Lung (tissue), 12 donors: Measurements from ENCODE around the gene DKK3. TPM values are rescaled to one million over a fixed set of nuclear protein-coding genes. Genes with fewer than 3 reads are reported as not detected.

Source experiments
- ATAC-seq: fragments of 200-7000 bp; cut with Tn5 transposase; one replicate; pipeline ENCODE4 v1.9.1; 2020; ENCODE audit warnings: moderate number of reproducible peaks; ENCODE audit not compliant: insufficient read depth, low FRiP score
- DNase-seq, 3 donors: peaks; one replicate each; pipeline ENCODE4 v3.0.0-alpha.2; 2013 to 2017
- H3K27ac ChIP-seq, 2 donors: one replicate each; pipeline ENCODE4 v1.5.1; 2013; ENCODE audit warnings: mild to moderate bottlenecking in 2 of 2, moderate library complexity in 2 of 2, control low read depth in 1 of 2, inconsistent platforms in 1 of 2, low read depth in 1 of 2, low read length in 1 of 2
- H3K27me3 ChIP-seq, 3 donors: one replicate each; pipeline ENCODE4 v1.5.1; 2013; ENCODE audit warnings: low read length in 2 of 3; ENCODE audit not compliant: control insufficient read depth in 3 of 3, insufficient read depth in 3 of 3
- H3K36me3 ChIP-seq, 4 donors: one replicate each; pipeline ENCODE4 v1.5.1; 2013; ENCODE audit warnings: low read length in 4 of 4, mild to moderate bottlenecking in 1 of 4, moderate library complexity in 1 of 4; ENCODE audit not compliant: control insufficient read depth in 4 of 4, insufficient read depth in 4 of 4
- H3K4me1 ChIP-seq, 5 donors: one replicate each; pipeline ENCODE4 v1.5.1; 2013; ENCODE audit warnings: low read length in 5 of 5, mild to moderate bottlenecking in 2 of 5, moderate library complexity in 1 of 5; ENCODE audit not compliant: control insufficient read depth in 5 of 5, insufficient read depth in 5 of 5
- H3K4me3 ChIP-seq: one replicate; pipeline ENCODE4 v1.5.1; 2013; ENCODE audit warnings: mild to moderate bottlenecking, control low read depth, moderate library complexity
- H3K9ac ChIP-seq, 2 donors: one replicate each; pipeline ENCODE4 v1.5.1; 2013; ENCODE audit warnings: low read length in 2 of 2, control low read depth in 1 of 2; ENCODE audit not compliant: insufficient read depth in 1 of 2
- H3K9me3 ChIP-seq, 4 donors: one replicate each; pipeline ENCODE4 v1.5.1; 2013; ENCODE audit warnings: low read length in 3 of 4, mild to moderate bottlenecking in 1 of 4, moderate library complexity in 1 of 4; ENCODE audit not compliant: control insufficient read depth in 4 of 4, insufficient read depth in 3 of 4
- WGBS, 2 donors: extraction: QIAGEN DNeasy Blood & Tissue Kit; methylation state at CpG; one replicate each; pipeline ENCODE4 v1.1.7; 2013; 5-methylcytosine and 5-hydroxymethylcytosine counted together
- polyA plus RNA-seq, 2 donors: library from polyadenylated mRNA; stranded (reverse); fragments of 200-250 nt; gene quantifications; one replicate each; pipeline ENCODE4 v1.2.1, GENCODE V29; 2013
- total RNA-seq, 2 donors: library from RNA; depleted of rRNA in 1 of 2; stranded (reverse); fragments of >200 nt in 1 of 2; gene quantifications; one replicate each; pipeline ENCODE4 v1.2.1, GENCODE V29; 2014 to 2021
- TF ChIP-seq, protein P1 (sequence below): IDR thresholded peaks from 2 replicates; pipeline ENCODE4 v1.5.1; 2012; ENCODE audit warnings: mild to moderate bottlenecking; ENCODE audit errors: control extremely low read depth, extremely low read depth
- donor health status: control.
- donor health status: control.
- donor health status: Bipolar disorder and iron deficiency.
- donor health status: healthy.
- donor health status: DM: yes; HTN: yes; CAD: no.

DKK3 gene
- total and polyA plus RNA-seq, 4 donors: 45.3 to 121 (median 94.5) TPM

DNA sequence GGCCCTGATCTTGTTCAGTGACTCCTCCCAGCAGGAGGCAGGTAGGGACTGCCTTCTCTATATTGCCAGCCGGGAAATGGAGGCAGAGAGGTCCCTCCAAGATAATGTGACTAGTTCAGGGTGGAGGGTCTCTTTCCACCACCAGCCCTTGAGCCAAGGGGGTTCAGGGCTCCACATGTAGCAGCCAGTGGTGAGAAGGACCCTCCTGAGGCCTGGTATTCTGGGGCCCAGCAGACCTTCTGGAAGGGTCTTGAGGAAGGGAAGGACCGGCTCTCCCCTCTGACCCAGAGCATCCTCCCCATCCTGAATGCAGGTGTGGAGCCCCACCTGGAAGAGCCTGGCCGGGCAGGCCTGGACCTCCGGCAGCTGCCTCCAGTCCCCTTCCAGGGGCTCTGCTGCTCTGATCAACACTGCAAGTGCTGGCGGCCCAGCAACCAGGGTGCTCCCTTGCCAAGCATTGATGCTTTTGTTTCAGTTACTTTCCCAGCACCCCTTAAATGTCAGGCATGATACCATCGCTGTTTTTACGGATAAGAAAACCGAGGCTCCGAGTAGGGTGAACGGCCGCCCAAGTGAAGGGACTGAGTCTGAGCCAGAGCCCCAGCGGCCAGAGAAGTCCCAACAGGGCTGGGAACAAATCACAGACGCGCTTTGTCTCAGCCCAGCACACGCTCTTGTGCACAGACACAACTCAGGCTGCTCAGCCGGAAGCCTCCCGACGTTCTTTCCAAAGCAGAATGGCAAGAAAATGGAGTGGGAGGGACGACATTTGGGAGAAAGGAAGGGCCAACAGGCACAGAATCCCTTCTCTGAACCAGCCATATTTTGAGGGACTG is 38.8 kb downstream of the DKK3 start:
- Histone ChIP-seq H3K9ac (no peak overlapping the region), H3K27me3 (no peaks in the 10 kb centered on the region), H3K9me3 (no peaks in the 10 kb centered on the region), H3K4me1 (peaks cover 8 to 22% (median 18%) of the 10 kb centered on the region in 5 donors), H3K36me3 (peaks cover 0 to 39% (median 11%) of the 10 kb centered on the region in 4 donors), H3K27ac (no peak overlapping the region), H3K4me3 (no peak overlapping the region)
- no peak for ATAC-seq
- no peak for DNase-seq
- TF ChIP-seq, protein P1, sequence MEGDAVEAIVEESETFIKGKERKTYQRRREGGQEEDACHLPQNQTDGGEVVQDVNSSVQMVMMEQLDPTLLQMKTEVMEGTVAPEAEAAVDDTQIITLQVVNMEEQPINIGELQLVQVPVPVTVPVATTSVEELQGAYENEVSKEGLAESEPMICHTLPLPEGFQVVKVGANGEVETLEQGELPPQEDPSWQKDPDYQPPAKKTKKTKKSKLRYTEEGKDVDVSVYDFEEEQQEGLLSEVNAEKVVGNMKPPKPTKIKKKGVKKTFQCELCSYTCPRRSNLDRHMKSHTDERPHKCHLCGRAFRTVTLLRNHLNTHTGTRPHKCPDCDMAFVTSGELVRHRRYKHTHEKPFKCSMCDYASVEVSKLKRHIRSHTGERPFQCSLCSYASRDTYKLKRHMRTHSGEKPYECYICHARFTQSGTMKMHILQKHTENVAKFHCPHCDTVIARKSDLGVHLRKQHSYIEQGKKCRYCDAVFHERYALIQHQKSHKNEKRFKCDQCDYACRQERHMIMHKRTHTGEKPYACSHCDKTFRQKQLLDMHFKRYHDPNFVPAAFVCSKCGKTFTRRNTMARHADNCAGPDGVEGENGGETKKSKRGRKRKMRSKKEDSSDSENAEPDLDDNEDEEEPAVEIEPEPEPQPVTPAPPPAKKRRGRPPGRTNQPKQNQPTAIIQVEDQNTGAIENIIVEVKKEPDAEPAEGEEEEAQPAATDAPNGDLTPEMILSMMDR: no peak
- 94% methylated on average over 19 of the region's 19 CpGs for WGBS, 2 donors

DNA sequence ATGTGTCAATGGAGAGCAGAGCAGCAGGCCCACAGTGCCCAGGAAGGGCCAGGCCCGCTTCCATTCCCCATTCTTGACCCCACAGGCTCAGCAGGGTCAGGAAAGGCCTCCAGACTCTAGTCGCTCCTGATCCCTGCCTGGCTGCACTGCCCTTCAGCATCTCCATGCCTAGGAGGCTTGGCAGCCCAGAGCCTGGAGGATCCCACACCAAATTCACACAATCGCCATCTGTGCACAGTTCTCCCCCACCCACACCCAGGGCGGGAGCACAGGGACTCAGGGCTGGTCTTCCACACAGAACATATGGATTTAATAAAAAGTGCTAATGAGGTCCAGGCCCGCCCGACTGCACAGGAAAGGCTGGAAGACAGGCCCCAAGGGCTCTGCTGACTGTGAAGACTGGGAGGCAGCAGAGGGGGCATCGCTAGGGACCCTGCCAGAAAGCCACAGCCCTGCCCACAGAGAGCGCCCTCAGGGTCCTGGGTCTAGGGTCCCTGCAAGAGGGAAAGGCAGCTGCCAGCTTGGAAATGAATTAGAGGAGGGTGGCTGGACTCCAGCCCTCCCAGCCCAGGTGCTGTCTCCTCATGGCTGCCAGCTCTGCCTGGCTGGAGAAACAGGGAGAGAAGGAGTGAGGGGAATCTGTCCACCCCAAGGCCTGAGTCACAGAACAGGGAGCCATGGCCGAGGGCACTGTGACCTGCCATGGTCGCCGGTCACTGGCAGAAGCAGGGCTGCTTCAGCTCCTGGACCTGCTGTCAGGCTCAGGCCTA is 39.7 kb downstream of the DKK3 start:
- Histone ChIP-seq H3K36me3 (peaks cover 0 to 39% (median 13%) of the 10 kb centered on the region in 4 donors), H3K27ac (peak overlapping the region in 1 of 2 donors; percentile 1), H3K4me1 (peaks cover 6 to 18% (median 13%) of the 10 kb centered on the region in 5 donors), H3K27me3 (no peaks in the 10 kb centered on the region), H3K9ac (no peak overlapping the region), H3K4me3 (no peak overlapping the region), H3K9me3 (no peaks in the 10 kb centered on the region)
- TF ChIP-seq, protein P1: no peak
- no peak for ATAC-seq
- WGBS, 2 donors: 83 to 96% methylated on average over 11 of the region's 11 CpGs
- no peak for DNase-seq

DNA sequence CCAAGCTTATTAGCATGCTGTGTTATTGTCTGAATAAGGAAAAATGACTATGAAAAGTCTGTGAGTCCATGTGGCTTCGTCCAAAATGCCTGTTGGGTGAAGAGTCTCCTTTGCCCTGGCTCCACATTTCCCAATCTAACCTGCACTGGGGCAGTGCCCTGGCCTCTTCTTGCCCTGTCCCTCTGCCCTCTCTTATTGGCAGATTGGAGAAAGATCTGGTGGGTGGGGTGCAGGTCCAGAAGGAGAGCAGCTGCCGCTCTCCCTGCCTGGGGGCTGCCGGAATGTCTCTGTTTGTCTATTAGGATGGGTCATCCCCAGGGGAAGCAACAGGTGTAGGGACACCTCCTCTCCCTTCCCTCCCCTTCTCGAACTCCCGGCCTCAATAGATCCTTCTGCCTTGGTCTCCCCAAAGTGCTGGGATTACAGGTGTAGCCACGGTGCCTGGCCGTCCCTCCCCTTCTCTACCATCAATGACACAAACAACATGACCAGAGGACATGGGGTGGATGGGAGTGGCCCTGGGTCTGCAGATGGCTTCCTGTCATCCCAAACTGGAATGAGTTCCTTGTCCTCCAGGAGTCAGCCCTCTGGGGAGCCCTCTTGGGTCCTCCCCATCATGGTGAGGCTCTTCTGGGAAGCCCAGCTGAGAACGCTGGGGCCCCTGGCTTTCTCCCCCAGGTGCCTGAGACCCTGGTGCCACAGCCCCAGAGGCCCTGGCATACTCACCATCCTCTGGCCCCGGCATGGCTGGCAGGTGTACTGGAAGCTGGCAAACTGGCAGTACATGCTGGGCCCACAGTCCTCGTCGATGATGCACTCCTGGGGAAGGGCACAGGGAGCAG is 40.5 kb downstream of the DKK3 start:
- no peak for ATAC-seq
- Histone ChIP-seq H3K4me1 (peaks cover under 1 to 10% (median 8%) of the 10 kb centered on the region in 5 donors), H3K9ac (no peak overlapping the region), H3K4me3 (no peak overlapping the region), H3K27me3 (no peaks in the 10 kb centered on the region), H3K9me3 (no peaks in the 10 kb centered on the region), H3K36me3 (peaks cover 0 to 39% (median 14%) of the 10 kb centered on the region in 4 donors), H3K27ac (no peak overlapping the region)
- TF ChIP-seq, protein P1: no peak
- DNase-seq: no peak
- WGBS, 2 donors: 92 to 94% methylated on average over 11 of the region's 11 CpGs
